Peyer's patch (tissue), 4 donors: Measurements from ENCODE around the gene ASTL. TPM values are rescaled to one million over a fixed set of nuclear protein-coding genes. Genes with fewer than 3 reads are reported as not detected.

Experiments
- DNase-seq, 3 donors: peaks; one replicate each; pipeline ENCODE4 v3.0.0-alpha.2; 2017 to 2019
- H3K27ac ChIP-seq, 4 donors: fragments of 200-600 bp; sonication (generic); one replicate each; pipeline ENCODE4 v1.5.1; 2016 to 2019
- H3K27me3 ChIP-seq, 2 donors: fragments of 200-600 bp; sonication (generic); one replicate each; pipeline ENCODE4 v1.5.1; 2019
- H3K36me3 ChIP-seq, 3 donors: fragments of 200-600 bp; sonication (generic); one replicate each; pipeline ENCODE4 v1.5.1; 2016 to 2019
- H3K4me1 ChIP-seq, 4 donors: fragments of 200-600 bp; sonication (generic); one replicate each; pipeline ENCODE4 v1.5.1; 2016 to 2019
- H3K4me3 ChIP-seq, 4 donors: fragments of 200-600 bp; sonication (generic); 1 replicate in 3 of 4; 2 replicates in 1 of 4; pipeline ENCODE4 v1.5.1; 2016 to 2019; ENCODE audit warnings: mild to moderate bottlenecking in 1 of 4
- H3K9me3 ChIP-seq, 4 donors: fragments of 200-600 bp; sonication (generic); one replicate each; pipeline ENCODE4 v1.5.1; 2016 to 2019; ENCODE audit warnings: mild to moderate bottlenecking in 1 of 4
- POLR2A ChIP-seq, 2 donors: fragments of 450-650 bp; IDR thresholded peaks; one replicate each; pipeline ENCODE4 v1.5.1; 2017; ENCODE audit warnings: antibody characterized with exemption in 2 of 2, mild to moderate bottlenecking in 2 of 2, moderate library complexity in 2 of 2
- total RNA-seq, 4 donors: library from RNA; depleted of rRNA; stranded (reverse); fragments of >200 nt; gene quantifications; one replicate each; pipeline ENCODE4 v1.1.0, GENCODE V29; 2016
- TF ChIP-seq, protein P1 (sequence below), 6 experiments: fragments of 450-650 bp in 4 of 6; fragments of 200-600 bp in 2 of 6; sonication (generic) in 1 of 6; IDR thresholded peaks; one replicate each; pipeline ENCODE4 v1.5.1; 2017 to 2019; ENCODE audit warnings: antibody characterized with exemption in 6 of 6, mild to moderate bottlenecking in 3 of 6, moderate library complexity in 1 of 6

The ASTL gene
- total RNA-seq, 4 donors from 2014 or later: not detected

DNA sequence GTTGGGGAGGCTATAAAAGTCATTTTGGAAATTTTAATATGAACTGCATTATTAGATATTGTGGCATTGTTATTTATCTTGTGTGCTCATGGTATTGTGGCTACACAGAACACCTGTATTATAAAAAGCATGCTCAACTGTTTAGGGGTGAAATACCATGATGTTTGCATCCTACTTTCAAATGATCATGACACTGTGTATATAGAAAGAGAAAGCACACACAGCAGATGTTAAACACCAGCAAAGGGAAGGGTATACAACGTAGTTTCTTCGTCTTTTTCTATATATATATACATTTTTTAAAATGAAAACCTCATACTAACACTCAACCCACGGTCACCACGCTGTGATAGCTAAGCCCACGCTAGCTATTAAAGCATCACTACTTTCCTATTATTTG, 43.2 kb upstream of the ASTL start:
- TF ChIP-seq, protein P1, sequence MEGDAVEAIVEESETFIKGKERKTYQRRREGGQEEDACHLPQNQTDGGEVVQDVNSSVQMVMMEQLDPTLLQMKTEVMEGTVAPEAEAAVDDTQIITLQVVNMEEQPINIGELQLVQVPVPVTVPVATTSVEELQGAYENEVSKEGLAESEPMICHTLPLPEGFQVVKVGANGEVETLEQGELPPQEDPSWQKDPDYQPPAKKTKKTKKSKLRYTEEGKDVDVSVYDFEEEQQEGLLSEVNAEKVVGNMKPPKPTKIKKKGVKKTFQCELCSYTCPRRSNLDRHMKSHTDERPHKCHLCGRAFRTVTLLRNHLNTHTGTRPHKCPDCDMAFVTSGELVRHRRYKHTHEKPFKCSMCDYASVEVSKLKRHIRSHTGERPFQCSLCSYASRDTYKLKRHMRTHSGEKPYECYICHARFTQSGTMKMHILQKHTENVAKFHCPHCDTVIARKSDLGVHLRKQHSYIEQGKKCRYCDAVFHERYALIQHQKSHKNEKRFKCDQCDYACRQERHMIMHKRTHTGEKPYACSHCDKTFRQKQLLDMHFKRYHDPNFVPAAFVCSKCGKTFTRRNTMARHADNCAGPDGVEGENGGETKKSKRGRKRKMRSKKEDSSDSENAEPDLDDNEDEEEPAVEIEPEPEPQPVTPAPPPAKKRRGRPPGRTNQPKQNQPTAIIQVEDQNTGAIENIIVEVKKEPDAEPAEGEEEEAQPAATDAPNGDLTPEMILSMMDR (IDR thresholded peaks at IDR 0.05): no peak
- TF ChIP-seq POLR2A (IDR thresholded peaks at IDR 0.05): no peak
- H3K4me1 ChIP-seq: no peaks in the 10 kb centered on the region
- peaks cover 0 to 28% (median 0%) of the 10 kb centered on the region in 3 donors for H3K36me3 ChIP-seq
- H3K4me3 ChIP-seq: no peak overlapping the region
- H3K27me3 ChIP-seq: no peaks in the 10 kb centered on the region
- DNase-seq: no peak
- H3K27ac ChIP-seq: no peak overlapping the region
- H3K9me3 ChIP-seq: no peaks in the 10 kb centered on the region

GRCh38 chr2:96180521-96180920, 42.2 kb upstream of the ASTL start:
- H3K4me3 ChIP-seq: no peak overlapping the region
- no peak for DNase-seq
- TF ChIP-seq, protein P1 (IDR thresholded peaks at IDR 0.05): no peak
- no peak for TF ChIP-seq POLR2A (IDR thresholded peaks at IDR 0.05)
- no peaks in the 10 kb centered on the region for H3K4me1 ChIP-seq
- no peaks in the 10 kb centered on the region for H3K27me3 ChIP-seq
- peaks cover 0 to 18% (median 0%) of the 10 kb centered on the region in 3 donors for H3K36me3 ChIP-seq
- no peak overlapping the region for H3K27ac ChIP-seq
- H3K9me3 ChIP-seq: no peaks in the 10 kb centered on the region

GRCh38 chr2:96180002-96180401, 41.7 kb upstream of the ASTL start:
- peaks cover 0 to 13% (median 0%) of the 10 kb centered on the region in 3 donors for H3K36me3 ChIP-seq
- no peak overlapping the region for H3K27ac ChIP-seq
- H3K4me3 ChIP-seq: no peak overlapping the region
- no peaks in the 10 kb centered on the region for H3K9me3 ChIP-seq
- no peak for DNase-seq
- H3K4me1 ChIP-seq: no peaks in the 10 kb centered on the region
- no peak for TF ChIP-seq POLR2A (IDR thresholded peaks at IDR 0.05)
- TF ChIP-seq, protein P1 (IDR thresholded peaks at IDR 0.05): no peak
- H3K27me3 ChIP-seq: no peaks in the 10 kb centered on the region

GRCh38 chr2:96176661-96177060, 38.4 kb upstream of the ASTL start:
- Histone ChIP-seq H3K4me3 (no peak overlapping the region), H3K36me3 (no peaks in the 10 kb centered on the region), H3K9me3 (no peaks in the 10 kb centered on the region), H3K4me1 (no peaks in the 10 kb centered on the region), H3K27ac (no peak overlapping the region), H3K27me3 (no peaks in the 10 kb centered on the region)
- DNase-seq: no peak
- no peak for TF ChIP-seq POLR2A (IDR thresholded peaks at IDR 0.05)
- TF ChIP-seq, protein P1 (IDR thresholded peaks at IDR 0.05): no peak

DNA sequence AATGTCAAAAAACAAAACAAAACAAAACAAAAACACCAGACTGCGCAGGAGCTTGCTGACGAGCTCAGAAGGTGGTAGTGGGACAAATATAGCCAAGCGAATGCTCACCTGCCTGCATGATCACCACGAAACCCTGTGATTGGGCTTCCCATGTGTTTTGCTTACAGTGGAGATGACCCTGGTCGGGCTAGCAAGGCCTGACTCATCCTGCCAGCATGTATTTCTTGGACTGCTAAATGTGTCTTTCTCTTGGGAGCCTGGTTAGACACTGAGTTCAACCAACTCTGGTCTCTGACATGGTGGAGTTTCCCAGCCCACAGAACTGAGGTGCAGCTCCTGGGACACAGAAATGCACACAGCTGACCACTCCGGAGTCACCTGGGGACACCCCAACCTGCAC, 37.6 kb upstream of the ASTL start:
- Histone ChIP-seq H3K4me3 (no peak overlapping the region), H3K27ac (no peak overlapping the region), H3K4me1 (no peaks in the 10 kb centered on the region), H3K36me3 (no peaks in the 10 kb centered on the region), H3K9me3 (no peaks in the 10 kb centered on the region), H3K27me3 (no peaks in the 10 kb centered on the region)
- no peak for DNase-seq
- no peak for TF ChIP-seq POLR2A (IDR thresholded peaks at IDR 0.05)
- TF ChIP-seq, protein P1 (IDR thresholded peaks at IDR 0.05): no peak
